Kidney capillary endothelial cell (primary cell): Measurements from ENCODE around the gene P2RY2.

ENCODE experiments used
- DNase-seq: peaks from one replicate; pipeline ENCODE4 v3.0.0-alpha.2; 2018; ENCODE audit warnings: low spot score

The P2RY2 gene

DNA sequence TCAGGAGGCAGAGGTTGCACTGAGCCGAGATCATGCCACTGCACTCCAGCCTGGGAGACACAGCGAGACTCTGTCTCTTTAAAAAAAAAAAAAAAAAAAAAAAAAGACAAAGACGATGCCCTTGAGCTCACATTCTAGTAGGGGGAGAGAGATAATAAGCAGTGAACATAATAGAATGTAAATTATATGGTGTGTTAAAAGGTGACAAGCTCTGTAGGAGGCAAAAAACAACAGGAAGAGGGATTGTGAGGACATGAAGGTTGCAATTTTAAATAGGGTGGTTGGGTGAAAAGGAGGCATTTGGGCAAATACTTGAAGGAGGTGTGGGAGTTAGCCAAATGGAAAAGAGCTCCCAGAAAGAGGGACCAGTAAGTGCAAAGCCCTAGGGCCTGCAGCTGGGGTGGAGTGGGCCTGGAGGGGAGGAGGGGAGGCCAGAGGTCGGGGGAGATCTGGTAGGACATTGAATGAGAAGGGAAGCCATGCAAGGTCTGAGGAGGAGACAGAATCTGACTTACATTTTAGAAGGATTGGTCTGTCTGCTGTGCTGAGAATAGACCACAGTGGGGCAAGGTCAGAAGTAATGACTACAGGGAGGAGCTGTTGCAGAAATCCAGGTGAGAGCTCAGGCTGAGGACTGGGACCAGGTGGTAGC is 26.6 kb downstream of the P2RY2 start:
- no peak for DNase-seq

DNA sequence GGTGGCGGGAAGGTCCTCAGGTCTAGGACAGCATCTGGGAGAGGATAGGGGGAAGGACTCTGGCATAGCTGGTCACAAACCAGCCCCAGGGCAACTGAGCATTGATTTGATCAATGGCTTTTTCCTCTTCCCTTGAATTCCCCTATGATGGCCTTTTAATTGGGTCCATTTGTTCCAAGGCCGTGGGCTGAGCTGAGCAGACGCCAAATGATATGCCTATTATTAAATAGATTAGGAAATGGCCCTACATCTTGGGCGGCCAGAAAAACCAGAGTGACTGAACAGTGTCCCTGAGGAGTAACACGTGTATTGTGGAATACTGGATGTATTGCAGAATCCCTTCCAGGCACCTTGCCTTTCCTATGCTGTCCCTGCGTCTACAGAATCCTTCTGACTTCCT is 27.4 kb downstream of the P2RY2 start:
- no peak for DNase-seq

DNA sequence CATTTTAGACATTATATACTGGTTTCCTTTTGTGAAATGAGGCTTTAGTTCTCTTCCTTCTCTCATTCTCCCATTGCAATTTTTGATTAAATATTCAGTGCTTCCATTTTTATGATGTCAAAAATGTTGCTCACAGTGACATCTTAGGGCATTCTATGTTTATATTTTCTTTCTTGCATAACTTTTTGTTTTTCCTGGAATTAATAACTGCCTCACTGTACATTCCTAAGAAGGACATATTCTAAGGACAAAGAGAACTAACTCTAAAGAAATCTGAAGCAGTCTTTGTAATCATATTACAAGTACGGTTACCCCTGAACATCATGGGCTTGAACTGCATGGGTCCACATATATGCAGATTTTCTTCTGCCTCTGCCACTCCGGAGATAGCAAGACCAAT is 28.2 kb downstream of the P2RY2 start:
- DNase-seq: no peak

DNA sequence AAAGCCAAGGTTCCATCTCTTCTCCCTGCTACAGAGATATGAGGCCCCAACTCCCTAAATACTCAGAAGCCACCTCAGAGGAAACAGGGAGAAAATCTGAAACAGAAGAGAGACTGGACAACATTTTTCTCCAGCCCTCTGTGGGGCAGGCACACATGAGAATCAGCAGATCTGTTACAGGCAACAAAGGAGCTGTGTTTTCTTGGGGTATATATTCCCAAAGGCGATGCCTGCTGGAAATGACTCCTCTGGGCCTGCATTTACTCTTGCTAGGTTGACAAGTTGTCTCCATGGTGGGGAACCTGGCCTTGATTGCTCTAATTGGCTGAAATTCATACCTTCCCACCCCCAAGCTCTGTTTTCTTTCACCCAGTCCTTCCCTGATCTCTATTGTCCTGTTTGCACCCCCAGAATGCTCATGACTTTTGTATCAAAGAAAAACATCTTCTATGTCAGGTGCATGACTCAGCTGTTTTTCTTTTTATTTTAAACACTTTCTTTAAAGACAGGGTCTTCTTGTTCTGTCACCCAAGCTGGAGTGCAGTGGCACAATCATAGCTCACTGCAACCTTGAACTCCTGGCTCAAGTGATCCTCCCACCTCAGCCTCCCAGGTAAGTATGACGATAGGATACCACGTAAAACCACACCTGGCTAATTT is 30.6 kb downstream of the P2RY2 start:
- DNase-seq: no peak

DNA sequence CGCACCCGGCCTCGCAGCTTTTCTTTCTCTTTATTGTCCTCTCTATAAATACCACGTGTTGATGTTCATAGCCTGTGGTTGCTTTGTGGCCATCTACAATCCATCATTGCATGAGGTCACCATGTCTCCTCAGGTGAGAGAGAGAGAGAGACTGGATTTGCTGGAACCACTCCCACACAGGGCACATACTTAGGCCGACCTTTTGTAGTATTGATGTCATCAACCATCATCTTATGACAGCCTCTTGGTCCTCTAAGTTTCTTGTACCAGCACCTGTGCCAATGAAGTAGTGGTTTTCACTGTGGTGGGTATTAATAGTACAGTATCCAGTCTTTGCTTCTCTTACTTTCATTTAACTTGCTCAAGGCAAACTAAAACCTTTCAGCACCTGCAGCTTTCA is 31.2 kb downstream of the P2RY2 start:
- DNase-seq: no peak

DNA sequence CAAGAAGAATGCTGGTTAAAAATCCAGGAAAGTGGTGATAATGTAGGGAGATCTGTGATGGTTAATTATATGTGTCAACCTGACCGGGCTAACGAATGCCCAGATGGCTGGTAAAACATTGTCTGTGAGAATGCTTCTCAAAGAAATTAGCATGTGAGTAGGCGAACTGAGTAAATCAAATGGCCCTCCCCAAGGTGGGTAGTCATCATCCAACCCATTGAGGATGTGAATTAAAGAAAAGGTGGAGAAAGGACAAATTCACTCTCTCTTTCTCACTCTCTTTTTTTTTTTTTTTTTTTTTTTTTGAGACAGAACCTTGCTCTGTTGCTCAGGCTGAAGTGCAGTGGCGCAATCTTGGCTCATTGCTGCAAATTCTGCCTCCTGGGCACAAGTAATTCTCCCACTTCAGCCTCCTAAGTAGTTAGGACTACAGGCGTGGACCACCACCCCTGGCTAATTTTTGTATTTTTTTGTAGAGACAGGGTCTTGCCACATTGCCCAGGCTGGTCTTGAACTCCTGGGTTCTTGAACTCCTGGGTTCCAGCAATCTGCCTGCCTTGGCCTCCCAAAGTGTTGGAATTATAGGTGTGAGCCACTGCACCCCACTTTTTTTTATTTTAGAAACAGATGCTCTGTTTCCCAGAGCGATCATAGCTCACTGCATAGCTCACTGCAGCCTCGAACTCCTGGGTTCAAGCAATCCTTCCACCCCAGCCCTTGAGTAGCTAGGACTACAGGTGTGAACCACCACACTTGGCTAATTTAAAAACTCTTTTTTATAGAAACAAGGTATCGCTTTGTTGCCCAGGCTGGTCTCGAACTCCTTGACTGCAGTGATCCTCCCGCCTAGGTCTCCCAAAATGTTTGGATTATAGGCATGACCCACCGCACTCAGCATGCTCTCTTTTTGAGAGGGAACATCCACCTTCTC is 32.0 kb downstream of the P2RY2 start:
- DNase-seq: no peak

DNA sequence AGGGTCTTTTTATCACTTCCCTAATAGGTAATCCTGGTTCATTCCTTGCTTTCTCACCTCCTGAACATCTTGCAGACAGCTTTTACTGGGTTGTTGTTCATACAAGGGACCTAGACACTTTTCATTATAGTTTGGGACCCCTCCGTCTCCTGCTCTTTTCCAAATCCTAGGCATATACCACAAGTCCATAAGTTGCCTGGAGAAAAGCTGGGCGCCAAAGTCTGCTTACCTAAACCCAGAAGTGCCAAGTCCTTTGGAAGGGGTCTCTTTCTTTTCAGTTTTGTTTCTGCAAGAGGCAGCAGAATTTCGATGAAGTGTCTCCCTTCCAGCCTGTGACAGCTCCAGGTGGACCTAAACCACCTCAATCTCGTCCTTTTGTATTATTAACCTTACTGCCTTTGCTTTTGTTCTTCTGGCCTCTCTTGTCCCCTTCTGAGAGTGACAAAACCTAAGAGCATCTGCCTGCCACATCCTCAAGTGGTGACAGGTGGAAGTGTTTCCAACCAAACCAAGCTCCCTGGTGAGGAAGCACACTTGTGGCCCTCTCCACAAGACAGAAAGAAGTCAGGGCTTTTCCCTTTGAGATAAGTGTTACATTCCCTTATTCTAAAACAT is 34.6 kb downstream of the P2RY2 start:
- no peak for DNase-seq

DNA sequence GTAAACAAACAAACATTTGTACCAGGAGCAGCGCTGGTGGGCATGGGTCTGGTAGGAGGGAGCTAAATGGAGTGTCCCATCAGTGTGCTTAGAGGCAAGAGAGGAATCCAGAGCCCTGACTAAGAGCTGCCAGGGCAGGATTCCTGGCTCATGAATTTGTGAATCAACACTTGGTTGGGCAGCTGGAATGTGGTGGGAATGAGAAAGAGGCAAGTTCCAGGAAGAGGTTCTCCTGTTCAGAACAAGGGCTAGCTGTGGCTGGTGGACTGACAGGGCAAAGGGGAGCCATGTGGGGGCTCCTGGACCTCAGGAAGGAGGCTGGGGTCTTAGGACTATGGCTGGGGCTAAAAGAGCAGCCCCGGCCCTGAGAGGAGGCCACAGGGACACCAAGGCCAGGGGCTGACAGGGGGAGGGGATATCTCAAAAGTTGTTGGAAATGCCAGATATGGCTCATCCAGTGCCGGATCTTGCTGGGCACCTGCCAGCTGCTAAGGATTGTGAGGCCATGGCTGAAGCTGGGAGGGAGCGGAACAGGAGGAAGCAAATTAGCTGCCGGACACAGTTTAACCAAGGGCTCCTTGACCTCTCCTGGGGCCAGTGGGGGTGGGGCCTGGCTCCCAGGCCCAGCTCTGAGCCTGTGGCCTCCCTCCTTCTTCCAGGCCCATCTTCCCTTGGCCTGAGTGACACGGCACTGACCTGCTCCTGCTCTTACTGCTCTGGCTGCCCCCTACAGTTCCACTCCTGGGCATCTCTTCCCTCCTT is 39.4 kb downstream of the P2RY2 start:
- no peak for DNase-seq

DNA sequence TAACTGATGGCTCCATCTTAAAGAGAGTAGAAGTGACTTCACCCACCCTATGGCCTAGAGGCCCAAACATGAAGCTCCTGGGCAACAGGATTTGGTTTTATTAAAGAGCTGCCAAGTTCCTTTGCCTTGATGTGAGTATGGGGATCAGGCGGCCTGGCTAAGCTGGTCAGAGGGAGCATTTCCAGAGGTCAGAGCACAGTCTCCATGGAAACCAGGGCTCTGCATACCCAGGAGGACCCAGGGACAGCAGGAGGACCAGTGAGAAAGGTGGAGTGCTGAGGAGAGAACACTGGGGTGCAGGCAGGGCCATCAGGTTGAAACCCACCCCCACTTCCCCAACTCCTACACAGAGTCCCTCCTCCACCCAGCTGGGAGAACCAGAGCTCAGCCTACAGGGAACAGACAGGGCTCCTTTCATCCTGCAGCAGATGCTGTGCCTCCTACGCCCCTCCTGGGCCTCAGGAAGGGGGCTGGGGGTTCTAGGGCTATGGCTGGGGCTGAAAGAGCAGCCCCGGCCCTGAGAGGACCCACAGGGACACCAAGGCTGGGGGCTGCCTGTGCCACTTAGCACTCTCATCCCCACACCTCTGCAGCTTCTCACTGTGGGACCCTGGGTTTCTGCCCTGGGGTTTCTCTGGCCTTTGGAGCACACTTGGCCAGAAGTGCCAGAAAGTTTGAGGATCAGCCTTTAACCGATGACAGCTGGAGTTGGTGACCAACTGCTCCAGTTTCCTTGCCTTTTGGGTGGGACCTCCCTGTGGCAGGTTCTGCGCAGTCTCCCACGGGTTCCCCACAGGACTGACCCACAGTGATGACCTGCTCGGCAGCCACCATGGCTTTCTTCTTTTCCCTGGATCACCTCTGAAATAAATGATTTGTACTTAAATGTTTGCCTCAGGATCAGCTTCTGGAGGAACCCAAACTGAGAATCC is 40.3 kb downstream of the P2RY2 start:
- DNase-seq: no peak

DNA sequence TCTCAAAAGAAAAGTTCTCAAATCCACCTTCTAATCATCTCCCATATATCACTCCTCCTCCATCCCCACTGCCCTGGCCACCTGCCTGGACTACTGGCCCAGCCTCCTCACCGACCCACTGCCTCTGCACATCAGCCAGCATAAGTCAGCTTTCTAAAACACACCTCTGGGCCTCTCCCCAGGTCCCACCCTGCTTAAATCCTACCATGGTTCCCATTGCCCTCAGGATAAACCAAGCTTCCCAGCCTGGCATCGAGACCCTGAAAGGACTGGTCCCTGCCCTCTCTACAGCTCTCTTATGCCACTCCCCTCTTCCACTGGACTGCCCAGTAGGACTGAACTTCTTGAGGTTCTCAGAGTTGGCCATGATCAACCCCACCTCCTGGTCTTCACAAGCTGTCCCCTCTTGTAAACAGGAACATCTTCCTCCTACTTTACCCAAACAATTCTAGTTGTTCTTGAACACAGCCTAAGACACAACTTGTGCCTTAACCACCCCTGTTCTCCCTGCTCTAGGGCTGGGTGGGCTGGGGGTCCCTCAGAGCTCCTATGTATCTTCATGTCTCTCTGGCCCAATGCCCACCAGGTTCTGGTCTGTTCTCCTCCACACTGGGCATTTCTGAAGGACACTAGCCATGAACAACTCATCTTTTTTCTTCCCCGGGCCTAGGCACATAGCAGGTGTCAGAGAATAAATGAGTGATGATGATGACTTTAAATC is 41.5 kb downstream of the P2RY2 start:
- DNase-seq: no peak

DNA sequence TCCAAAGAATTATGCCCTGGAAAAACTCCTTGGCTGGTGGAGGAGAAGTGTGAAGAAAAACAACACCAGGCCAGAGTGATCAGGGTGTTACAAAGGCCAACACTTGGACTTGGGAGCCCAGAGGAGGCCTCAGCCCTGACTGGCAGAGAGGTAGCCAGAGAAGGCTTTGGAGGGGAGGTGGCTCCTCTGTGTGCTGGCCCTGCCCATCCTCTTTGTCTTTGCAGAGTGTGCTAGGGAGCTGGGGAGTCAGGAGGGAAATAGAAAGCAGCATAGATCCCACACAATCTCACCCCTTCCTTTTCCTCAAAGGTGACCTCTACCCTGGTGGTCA is 42.0 kb downstream of the P2RY2 start:
- DNase-seq: no peak

DNA sequence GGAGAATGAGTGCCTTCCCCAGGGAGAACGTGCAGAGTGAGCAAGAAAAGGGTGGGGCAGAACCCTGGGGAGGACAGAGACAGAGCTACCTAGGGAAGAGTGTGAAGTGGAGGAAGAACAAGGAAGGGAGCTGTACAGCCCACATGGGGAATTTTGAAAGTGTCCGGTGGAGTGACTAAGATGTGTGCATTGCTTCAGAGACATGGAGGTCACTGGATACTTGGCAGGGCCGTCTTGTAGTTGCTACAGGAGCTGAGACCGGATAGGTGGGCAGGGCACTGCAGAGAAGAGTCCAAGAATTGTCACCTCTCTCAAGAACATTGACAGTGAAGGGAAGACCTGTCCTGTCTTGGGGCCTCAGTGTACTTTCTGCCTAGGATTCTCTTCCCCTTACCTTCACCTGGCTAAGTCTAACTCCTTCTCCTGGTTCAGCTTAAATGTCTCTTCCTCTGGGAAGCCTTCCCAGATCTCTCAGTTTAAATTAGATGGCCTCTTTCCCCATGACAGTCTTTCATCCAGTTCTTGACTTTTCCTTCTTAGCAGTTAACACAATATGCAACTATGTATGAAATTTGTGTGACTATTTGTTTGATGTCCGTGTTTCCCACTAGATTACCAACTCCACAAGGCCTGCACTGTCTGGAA is 44.9 kb downstream of the P2RY2 start:
- no peak for DNase-seq

DNA sequence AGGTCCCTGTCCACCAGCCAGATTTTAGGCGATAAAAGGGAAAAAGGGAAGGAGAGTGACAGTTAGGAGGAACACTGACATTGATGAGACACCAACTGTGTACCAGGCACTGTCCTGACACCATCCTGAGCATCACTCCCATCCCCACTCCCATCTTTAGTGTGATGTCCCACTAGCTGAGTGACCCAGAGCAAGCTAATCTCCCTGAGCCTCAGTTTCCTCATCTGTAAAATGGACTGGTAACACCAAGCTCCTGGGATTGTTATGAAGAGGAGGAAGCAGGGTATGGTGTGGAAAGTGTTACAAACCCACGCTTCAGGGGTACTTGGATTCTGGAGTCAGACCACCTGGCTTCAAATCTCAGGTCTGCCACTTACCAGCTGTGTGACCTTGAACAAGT is 45.6 kb downstream of the P2RY2 start:
- no peak for DNase-seq

DNA sequence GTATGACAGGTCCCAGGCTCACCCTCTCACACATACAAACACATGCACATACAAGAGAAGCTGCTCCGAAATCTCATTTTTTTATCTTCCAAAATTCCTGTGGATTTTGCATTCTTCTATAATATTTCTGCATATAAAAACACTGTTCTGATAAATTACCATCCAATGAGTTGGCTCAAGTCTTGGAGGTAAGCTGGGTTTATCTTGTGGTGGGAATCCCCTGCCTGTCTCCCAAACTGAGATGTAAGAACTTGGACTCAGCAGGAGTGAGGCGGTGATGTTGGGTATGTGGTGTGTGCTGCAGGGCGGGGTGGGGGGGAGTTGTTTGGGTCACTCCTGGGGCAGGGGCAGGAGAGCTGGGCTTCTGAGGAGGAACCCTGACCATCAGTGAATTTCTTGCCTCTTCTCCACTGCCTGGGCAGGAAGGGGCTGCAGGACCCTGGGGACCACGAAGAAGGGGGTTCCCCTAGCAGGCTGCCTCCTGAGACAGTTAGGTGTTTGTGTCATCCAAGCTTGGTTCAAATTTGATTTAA is 47.3 kb downstream of the P2RY2 start:
- DNase-seq: no peak

DNA sequence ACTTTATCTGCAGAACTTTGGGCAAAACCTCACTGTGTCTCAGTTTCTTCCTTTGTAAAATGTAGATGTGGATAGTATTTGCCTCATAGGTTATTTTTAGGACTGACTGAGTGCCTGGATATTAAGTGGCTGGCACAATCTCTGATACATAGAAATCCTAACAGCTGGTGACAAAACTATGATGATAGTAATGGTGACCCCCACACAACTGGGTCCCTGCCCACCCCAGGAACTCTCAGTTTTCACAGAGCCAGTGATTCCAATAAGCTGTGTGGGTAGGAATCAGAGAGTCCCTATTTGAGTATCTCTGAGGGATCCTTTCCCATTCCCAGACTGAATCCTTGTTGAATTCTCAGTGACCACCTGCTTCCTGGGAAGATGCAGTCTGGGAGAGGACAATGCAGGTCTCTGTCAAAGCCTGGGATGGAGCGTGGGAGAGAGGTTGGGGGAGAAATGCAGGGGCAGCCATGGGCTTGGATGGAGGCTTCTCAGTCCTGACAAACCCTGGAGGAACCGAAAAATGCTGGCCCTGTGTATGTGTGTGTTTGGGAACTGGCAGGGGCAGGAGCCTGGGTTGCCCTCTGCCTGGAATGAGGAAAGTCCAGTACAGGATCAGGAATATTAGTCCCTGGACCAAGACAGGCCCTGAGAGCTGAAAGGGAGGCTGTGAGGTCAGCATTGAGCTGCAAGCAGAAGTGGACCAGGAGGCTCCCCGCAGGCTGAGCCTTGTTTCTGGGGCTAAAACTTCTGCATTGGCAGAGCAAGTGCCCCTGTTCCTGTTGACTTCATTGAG is 48.0 kb downstream of the P2RY2 start:
- DNase-seq: no peak

DNA sequence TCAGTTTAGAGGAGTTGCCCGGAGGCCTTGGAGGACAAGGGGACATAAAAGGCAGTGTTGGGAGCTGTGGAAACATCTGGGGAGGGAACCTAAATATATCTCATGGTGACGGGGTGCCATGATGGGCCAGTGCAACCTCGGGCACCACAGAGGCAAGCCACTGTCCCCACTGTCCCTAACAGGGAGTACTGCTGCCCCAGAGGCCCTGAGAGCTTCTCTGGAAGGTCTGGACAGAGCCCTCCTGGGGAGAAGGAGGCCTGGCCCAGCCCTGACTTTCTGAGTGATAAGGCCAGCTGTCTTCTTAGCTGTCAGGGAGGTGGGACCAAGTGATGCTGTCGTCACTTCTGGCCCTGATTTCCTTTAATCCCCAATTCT is 48.6 kb downstream of the P2RY2 start:
- no peak for DNase-seq

DNA sequence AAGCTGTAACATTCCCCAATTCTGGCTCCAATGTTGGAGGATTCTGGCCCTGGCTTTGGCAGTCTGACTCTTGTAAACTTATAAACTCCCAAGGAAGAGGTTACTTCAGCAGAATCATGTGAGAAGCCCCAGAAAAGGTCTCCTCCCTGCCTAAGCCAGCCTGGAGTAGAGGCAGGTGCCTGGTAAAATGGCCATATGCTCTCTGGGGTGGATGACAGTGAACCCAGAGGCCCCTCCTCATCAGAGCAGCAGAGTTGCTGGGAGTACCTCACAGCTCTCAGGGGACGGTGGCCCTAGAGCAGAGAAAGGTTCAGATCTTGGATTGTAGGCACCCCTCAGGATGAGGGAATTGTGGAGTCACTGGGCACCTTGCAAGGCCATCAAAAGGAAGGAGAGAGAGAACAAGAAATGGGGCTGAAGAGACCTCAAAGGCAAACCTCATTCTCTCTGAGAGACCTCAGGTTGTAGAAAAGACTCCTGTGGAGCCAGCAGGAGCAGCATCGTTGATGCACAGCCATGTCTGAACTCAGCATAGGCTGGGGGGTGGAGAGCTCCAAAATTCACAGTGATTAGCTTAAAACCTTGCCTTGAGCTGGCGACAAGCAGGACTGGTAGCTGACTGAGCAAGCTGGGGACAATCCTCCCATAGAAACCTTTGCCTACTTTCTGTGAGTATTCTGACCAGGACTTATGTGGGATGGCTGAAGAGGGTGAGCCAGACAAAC is 49.2 kb downstream of the P2RY2 start:
- DNase-seq: no peak
